ENCODE measurements around the gene HUWE1.

- TF ChIP-seq CTCF (IDR thresholded peaks at IDR 0.05) (no peak), POLR2A (IDR thresholded peaks at IDR 0.05) (no peak)
Measured at GRCh38 chrX:53685711-53686110, 808 bp downstream of the HUWE1 start.

Data from upper lobe of left lung (tissue), 4 donors.